NCI-H187 treated with DMSO at 0.1 percent for 48 hours (cell line): ENCODE data around the gene IFNL1.
"Not testable (repeated sequence)": the region's sequence is repeated elsewhere in the genome, so short reads cannot be mapped to it uniquely, and the experiment has no call there.

Experiments
- DNase-seq: peaks from one replicate; lab custom pipeline; 2025; lab: John Stamatoyannopoulos, UW

Gene IFNL1

GRCh38 chr19:39270036-39270871 is 26.0 kb upstream of the IFNL1 start:
- no peak for DNase-seq

DNA sequence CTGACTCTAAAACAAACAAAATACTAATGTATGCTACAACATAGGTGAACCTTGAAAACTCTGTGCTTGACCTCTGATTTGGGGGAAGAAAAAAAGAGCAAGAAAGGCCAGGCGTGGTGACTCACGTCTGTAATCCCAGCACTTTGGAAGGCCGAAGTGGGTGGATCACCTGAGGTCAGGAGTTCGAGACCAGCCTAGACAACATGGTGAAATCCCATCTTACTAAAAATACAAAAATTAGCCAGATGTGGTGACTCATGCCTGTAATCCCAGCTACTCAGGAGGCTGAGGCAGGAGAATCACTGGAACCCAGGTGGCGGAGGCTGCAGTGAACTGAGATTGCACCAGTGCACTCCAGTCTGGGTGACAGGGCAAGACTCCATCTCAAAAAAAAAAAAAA is 22.3 kb upstream of the IFNL1 start:
- DNase-seq = not testable (repeated sequence)

GRCh38 chr19:39275578-39275977 is 20.6 kb upstream of the IFNL1 start:
- no peak for DNase-seq

DNA sequence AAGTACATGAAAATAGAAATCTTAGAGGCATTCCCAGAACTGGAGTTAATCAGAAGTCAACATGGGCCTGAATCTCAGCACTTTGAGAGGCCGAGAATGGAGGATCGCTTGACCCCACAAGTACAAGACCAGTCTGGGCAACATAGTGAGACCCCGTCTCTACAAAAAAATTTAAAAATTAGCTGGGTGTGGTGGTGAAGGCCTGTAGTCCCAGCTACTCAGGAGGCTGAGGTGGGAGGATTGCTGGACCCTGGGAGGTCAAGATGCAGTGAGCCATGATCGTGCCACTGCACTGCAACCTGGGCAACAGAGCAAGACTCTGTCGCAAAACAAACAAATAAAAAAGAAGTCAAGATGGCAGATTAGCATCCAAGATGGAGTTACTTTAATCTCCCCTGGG is 19.5 kb upstream of the IFNL1 start:
- no peak for DNase-seq

GRCh38 chr19:39277598-39277997 is 18.6 kb upstream of the IFNL1 start:
- no peak for DNase-seq

DNA sequence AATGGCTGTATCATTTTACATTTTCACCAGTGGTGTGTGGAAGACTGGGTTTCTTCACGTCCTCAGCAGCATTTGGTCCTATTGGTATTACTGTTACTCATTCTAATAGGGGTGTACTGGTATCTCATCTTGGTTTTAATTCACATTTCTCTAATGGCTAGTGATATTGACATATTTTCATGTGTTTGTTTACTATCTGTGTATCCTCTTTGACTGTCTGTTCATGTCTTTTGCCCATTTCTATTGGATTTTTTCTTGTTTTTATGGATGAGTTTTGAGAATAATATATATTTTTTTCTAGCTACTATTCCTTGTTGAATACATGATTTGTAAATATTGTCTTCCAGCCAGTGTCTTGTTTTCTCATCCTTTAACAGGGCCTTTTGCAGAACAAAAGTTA is 14.2 kb upstream of the IFNL1 start:
- no peak for DNase-seq

- DNase-seq = no peak
Observed at GRCh38 chr19:39284032-39284431, 12.2 kb upstream of the IFNL1 start.

DNA sequence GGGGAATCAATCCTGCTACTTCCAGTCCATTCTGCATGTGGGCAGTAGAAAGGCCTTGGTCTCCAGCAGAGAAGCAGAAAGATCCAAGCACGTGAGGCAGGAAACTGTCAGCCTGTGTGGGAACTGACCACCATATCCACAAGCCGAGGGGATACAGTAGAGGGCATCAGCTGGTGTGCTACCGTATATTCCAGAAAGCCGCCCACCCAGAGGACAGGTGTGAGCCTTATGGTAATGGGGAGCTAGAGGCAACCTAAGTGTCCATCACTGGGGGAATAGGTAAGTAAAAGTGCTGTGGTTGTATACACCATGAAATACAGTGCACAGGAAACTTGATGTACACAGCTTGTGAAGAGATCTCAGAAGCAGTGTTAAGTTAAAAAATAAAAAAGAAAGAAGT is 2.8 kb upstream of the IFNL1 start:
- no peak for DNase-seq

DNA sequence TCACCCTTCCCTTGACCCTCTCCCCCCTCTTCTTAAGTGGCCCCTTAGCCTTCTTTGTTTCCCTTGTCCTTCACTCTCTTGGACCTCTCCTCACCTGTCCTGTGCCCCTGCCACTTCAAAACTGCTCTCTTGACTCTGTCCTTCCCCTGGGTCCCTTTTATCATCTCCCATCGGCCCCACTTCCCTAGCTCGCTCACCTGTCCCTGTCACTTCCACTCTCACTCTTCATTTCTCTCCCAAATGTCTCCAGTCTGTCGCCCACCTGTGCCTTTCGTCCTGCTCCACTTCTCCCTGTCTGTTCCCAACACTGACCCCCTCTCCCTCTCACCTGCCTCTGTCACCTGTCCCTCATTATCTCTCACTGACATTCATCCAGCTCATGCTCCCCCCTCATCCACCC is 699 bp downstream of the IFNL1 start:
- no peak for DNase-seq

DNA sequence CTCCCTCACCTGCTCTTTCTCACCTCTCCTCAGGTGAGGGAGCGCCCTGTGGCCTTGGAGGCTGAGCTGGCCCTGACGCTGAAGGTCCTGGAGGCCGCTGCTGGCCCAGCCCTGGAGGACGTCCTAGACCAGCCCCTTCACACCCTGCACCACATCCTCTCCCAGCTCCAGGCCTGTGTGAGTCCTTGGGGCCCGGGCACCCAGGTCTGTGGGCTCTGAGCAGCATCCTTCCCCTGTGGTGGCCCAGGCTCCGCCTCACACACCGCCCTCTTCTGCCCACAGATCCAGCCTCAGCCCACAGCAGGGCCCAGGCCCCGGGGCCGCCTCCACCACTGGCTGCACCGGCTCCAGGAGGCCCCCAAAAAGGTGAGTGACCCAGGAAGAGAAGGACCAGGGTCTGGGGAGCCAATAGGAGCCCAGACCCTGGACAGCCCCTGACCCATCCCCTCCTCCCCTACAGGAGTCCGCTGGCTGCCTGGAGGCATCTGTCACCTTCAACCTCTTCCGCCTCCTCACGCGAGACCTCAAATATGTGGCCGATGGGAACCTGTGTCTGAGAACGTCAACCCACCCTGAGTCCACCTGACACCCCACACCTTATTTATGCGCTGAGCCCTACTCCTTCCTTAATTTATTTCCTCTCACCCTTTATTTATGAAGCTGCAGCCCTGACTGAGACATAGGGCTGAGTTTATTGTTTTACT is 1.9 kb downstream of the IFNL1 start:
- no peak for DNase-seq

DNA sequence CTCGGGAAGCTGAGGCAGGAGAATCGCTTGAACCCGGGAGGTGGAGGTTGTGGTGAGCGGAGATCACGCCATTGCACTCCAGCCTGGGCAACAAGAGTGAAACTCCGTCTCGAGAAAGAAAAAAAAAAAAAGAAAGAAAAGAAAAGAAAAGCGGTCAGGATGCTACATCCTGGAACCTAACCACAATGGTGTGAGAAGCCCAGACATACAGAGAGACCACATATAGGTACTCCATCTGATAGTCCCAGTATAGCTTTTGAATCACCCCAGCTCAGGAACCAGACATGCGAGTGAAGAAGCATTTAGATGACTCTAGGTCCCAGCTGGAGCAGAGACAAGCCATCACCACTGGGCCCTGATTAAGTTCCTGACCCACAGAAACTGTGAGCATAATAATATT is 3.2 kb downstream of the IFNL1 start:
- DNase-seq = no peak

GRCh38 chr19:39299832-39300231 is 3.6 kb downstream of the IFNL1 start:
- DNase-seq = no peak

GRCh38 chr19:39301021-39301420 is 4.8 kb downstream of the IFNL1 start:
- no peak for DNase-seq

- no peak for DNase-seq
Observed at GRCh38 chr19:39301562-39301961, 5.4 kb downstream of the IFNL1 start.

GRCh38 chr19:39303373-39304184 is 7.4 kb downstream of the IFNL1 start:
- no peak for DNase-seq

GRCh38 chr19:39304185-39304513 is 7.9 kb downstream of the IFNL1 start:
- no peak for DNase-seq

DNA sequence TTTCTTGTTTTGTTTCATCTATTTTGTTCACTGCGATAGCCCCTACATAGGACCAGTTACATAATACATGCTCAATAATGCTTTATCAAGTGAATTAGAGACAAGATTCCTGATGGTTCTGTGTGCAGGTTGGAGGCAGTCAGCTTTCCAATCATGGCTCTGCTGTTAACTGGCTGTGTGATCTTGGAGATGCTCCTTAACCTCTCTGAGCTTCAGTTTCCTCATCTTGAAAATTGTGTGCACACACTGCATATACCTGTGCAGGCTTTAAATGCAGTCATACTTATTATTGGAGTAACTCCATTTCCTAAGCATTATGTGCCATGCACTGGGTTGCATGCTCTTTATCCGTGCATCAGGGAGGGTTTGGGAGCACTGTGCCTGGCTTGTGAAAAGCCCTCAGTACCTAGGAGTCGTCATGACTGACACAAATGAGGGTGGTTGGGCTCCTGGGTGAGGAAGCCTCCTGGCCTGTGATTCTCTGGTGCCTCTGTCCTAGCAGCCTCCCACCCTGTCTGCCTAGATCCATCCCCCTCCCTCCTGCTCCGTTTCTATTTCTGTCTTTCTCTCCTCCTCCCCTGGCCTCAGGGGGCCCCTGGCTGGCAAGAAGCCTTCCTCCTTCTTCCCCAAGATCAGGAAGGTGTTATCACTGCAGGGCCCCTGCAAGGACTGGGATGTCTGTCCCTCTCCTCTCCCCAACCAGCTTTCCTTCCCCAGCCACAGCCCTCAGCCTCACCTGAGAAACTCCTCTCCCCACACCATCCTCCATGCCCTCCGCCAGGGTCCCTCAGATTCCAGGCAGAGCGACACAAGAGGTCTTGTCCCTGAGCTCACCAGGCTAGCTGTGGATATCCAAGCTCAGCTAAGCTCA is 8.7 kb downstream of the IFNL1 start:
- no peak for DNase-seq

DNA sequence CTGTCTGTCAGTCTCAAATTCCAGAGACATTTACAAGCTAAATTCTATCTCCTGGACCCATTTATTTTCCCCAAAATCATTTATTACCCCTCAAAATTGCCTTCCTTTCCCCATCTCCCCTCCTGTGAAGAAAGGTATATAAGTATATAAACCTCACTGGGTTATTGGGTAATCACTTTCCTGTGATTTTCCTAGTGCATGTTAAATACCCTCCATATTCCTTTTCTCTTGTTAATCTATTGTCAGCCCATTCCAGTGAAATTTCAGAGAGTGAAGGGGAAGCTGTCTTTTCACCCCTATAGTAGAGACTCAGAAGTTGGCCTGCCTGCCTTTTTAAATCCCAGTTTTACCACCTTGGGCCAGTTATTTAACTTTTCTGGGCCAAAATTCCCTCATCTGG is 9.9 kb downstream of the IFNL1 start:
- DNase-seq = no peak

- no peak for DNase-seq
Observed at GRCh38 chr19:39307046-39307821, 11.0 kb downstream of the IFNL1 start.

DNA sequence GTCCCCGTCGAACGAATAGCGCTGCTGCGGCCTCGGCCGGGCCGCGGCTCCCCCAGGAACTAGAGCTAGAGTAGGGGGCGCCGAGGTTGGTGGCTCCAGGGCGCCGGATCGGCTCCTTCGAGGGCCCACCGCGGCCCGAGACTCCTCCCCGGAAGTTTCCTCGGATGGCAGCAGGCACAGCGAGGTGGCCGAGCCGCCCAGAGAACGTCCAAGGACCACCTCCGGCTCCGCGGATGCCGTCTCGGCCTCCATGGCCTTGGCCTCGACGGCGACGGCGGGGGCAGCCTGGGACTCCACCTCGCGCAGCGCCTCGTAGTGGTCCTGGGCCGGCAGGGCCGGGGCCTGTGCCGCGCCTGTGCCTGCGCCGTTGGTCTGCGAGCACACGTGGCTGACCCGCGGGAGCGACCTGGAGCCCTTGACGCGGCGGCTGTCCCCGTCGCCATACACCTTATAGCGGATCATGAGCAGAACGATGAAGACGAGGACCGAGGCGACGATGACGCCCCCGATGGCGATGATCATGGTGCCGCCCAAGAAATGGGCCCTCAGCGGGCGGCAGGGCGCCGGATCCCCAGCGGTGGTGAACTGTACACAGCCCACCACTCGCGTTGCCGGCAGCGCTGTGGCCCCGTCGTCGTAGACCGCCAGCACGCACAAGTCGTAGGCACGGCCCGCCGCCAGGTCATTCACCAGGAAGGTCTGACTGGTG is 11.8 kb downstream of the IFNL1 start:
- no peak for DNase-seq
